ENCODE results near the gene COL25A1.

Gene COL25A1

DNA sequence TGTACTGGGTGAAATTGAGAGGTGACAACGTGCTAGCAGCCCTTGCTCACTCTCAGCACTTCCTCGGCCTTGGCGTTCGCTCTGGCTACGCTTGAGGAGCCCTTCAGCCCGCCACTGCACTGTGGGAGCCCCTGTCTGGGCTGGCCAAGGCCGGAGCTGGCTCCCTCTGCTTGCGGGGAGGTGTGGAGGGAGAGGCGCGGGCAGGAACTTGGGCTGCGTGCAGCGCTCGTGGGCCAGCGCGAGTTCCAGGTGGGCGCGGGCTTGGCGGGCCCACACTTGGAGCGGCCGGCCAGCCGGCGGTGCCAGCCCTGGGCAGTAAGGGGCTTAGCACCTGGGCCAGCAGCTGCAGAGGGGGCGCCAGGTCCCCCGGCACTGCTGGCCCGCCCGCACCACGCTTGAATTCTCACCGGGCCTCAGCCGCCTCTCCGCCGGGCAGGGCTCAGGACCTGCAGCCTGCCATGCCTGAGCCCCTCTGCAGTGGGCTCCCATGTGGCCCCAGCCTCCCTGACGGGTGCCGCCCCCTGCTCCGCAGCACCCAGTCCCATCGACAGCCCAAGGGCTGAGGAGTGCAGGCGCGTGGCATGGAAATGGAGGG, 290.1 kb downstream of the COL25A1 start:
- Histone ChIP-seq H3K4me3 (ENCODE audit: low read length) (no peak overlapping the region), H3K79me2 (ENCODE audit: low read length) (no peaks in the 10 kb centered on the region), H3K9ac (ENCODE audit: low read length) (no peak overlapping the region), H2AFZ (ENCODE audit: low read depth, low read length) (no peak overlapping the region), H3K27ac (ENCODE audit: low read length) (no peak overlapping the region), H3K4me2 (ENCODE audit: low read length) (no peak overlapping the region), H3K9me3 (ENCODE audit: insufficient read depth, low read length) (no peaks in the 10 kb centered on the region), H3K36me3 (replicated peaks; ENCODE audit: low read depth, low read length) (no peaks in the 10 kb centered on the region), H3K4me1 (ENCODE audit: low read length) (no peaks in the 10 kb centered on the region), H3K27me3 (ENCODE audit: low read depth, low read length) (no peaks in the 10 kb centered on the region), H4K20me1 (ENCODE audit: insufficient read depth, low read length) (no peaks in the 10 kb centered on the region)
- TF ChIP-seq CTCF (IDR thresholded peaks at IDR 0.05; ENCODE audit: low read depth, low read length) (no peak), EZH2phosphoT487 (IDR thresholded peaks at IDR 0.05; ENCODE audit: low read depth) (no peak)

DNA sequence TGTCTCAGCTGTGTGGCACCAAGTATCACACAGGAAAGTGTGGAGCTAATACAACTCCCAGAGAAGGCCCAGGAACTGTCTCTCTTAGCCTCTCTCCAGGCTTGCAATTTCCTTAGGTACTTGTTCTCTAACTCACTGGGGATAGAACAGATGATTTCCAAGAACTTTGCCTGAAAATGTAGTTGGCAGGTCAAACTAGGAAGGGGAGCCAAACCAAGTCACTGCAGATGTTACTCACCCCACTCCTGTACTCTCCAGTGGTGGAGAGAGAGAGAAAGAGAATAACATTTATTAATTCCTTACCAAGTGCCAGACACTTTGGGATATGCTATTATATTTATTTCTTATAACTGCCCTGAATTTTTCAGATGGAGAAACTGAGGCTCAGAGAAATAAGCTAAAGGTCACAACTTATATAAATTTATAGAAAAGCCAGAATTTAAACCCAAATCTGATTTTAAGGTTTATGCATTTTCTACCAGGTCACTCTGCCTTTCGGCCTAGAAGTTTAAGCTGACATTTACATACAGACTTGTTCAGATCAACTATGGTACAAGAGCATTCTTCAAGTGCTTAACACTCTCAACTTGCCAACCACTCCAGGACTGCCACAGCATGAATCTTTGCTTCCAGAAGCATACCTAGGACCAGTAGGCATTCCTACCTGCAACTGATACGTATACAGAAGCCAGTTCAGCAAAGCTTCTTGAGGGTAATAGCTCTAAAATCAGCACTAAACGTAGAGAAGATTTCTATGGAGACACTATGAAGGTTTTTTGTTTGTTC, 291.0 kb downstream of the COL25A1 start:
- no peaks in the 10 kb centered on the region for H3K27me3 ChIP-seq (ENCODE audit: low read depth, low read length)
- H3K4me1 ChIP-seq (ENCODE audit: low read length), result 0 out of 2 replicates have a peak, but pooled peaks cover 4% of the 10 kb centered on the region
- no peak overlapping the region for H3K27ac ChIP-seq (ENCODE audit: low read length)
- H3K9ac ChIP-seq (ENCODE audit: low read length), result no peak overlapping the region
- no peak for TF ChIP-seq CTCF (IDR thresholded peaks at IDR 0.05; ENCODE audit: low read depth, low read length)
- no peak for TF ChIP-seq EZH2phosphoT487 (IDR thresholded peaks at IDR 0.05; ENCODE audit: low read depth)
- H3K4me3 ChIP-seq (ENCODE audit: low read length), result no peak overlapping the region
- H3K9me3 ChIP-seq (ENCODE audit: insufficient read depth, low read length), result no peaks in the 10 kb centered on the region
- no peak overlapping the region for H2AFZ ChIP-seq (ENCODE audit: low read depth, low read length)
- no peaks in the 10 kb centered on the region for H3K79me2 ChIP-seq (ENCODE audit: low read length)
- H3K4me2 ChIP-seq (ENCODE audit: low read length), result no peak overlapping the region
- no peaks in the 10 kb centered on the region for H4K20me1 ChIP-seq (ENCODE audit: insufficient read depth, low read length)
- no peaks in the 10 kb centered on the region for H3K36me3 ChIP-seq (replicated peaks; ENCODE audit: low read depth, low read length)

GRCh38 chr4:109010521-109010920, 291.9 kb downstream of the COL25A1 start:
- H3K27me3 ChIP-seq (ENCODE audit: low read depth, low read length), result no peaks in the 10 kb centered on the region
- no peaks in the 10 kb centered on the region for H3K36me3 ChIP-seq (replicated peaks; ENCODE audit: low read depth, low read length)
- TF ChIP-seq EZH2phosphoT487 (IDR thresholded peaks at IDR 0.05; ENCODE audit: low read depth) (no peak), CTCF (IDR thresholded peaks at IDR 0.05; ENCODE audit: low read depth, low read length) (no peak)
- H3K27ac ChIP-seq (ENCODE audit: low read length), result no peak overlapping the region
- no peak overlapping the region for H2AFZ ChIP-seq (ENCODE audit: low read depth, low read length)
- H3K4me2 ChIP-seq (ENCODE audit: low read length), result no peak overlapping the region
- no peak overlapping the region for H3K9ac ChIP-seq (ENCODE audit: low read length)
- 0 out of 2 replicates have a peak, but pooled peaks cover 4% of the 10 kb centered on the region for H3K4me1 ChIP-seq (ENCODE audit: low read length)
- no peaks in the 10 kb centered on the region for H3K9me3 ChIP-seq (ENCODE audit: insufficient read depth, low read length)
- H3K79me2 ChIP-seq (ENCODE audit: low read length), result no peaks in the 10 kb centered on the region
- H4K20me1 ChIP-seq (ENCODE audit: insufficient read depth, low read length), result no peaks in the 10 kb centered on the region
- H3K4me3 ChIP-seq (ENCODE audit: low read length), result no peak overlapping the region

DNA sequence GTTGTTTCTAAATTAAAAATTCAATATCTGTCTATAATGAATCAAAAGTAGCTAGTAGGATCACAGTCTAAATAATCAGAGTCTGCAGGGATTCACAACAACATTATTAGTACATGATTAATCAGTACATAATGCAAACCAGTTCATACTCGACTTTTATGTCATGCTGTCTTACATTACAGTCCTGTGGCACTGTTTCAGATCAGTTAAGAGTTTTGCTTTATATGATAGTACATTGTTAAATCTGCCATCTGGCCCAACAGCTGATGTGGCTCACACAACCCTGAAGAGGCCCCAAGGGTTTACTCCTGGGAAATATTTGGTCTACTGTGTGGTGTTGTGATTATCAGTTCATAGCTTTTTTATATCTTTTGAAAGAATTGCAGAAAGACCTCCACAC, 292.5 kb downstream of the COL25A1 start:
- Histone ChIP-seq H4K20me1 (ENCODE audit: insufficient read depth, low read length) (no peaks in the 10 kb centered on the region), H3K4me3 (ENCODE audit: low read length) (no peak overlapping the region), H3K9ac (ENCODE audit: low read length) (no peak overlapping the region), H3K4me1 (ENCODE audit: low read length) (0 out of 2 replicates have a peak, but pooled peaks cover 4% of the 10 kb centered on the region), H3K27ac (ENCODE audit: low read length) (no peak overlapping the region), H2AFZ (ENCODE audit: low read depth, low read length) (no peak overlapping the region), H3K79me2 (ENCODE audit: low read length) (no peaks in the 10 kb centered on the region), H3K27me3 (ENCODE audit: low read depth, low read length) (no peaks in the 10 kb centered on the region), H3K9me3 (ENCODE audit: insufficient read depth, low read length) (no peaks in the 10 kb centered on the region), H3K36me3 (replicated peaks; ENCODE audit: low read depth, low read length) (no peaks in the 10 kb centered on the region), H3K4me2 (ENCODE audit: low read length) (no peak overlapping the region)
- TF ChIP-seq CTCF (IDR thresholded peaks at IDR 0.05; ENCODE audit: low read depth, low read length), result no peak
- no peak for TF ChIP-seq EZH2phosphoT487 (IDR thresholded peaks at IDR 0.05; ENCODE audit: low read depth)
